Hematopoietic multipotent progenitor cell treated with erythropoietin and hydrocortisone succinate and interleukin-3 and kit ligand, for 4 days (in vitro differentiated cells): Measurements from ENCODE around the gene SLC24A3.
A peak's percentile ranks its signal among the peaks of the same experiment; 100 is the strongest.

ENCODE experiments used
- DNase-seq: peaks from one replicate; pipeline ENCODE4 v3.0.0-alpha.2; 2015

SLC24A3 gene

GRCh38 chr20:19560881-19561480, 348.5 kb downstream of the SLC24A3 start:
- no peak for DNase-seq

- DNase-seq = no peak
Measured at GRCh38 chr20:19562426-19562825, 350.0 kb downstream of the SLC24A3 start.

GRCh38 chr20:19564261-19564660, 351.8 kb downstream of the SLC24A3 start:
- DNase-seq = no peak

GRCh38 chr20:19565736-19566135, 353.3 kb downstream of the SLC24A3 start:
- no peak for DNase-seq

- DNase-seq = peak; percentile 45
Measured at GRCh38 chr20:19566226-19566945, 353.9 kb downstream of the SLC24A3 start.

GRCh38 chr20:19568128-19568527, 355.7 kb downstream of the SLC24A3 start:
- no peak for DNase-seq

GRCh38 chr20:19571996-19572395, 359.6 kb downstream of the SLC24A3 start:
- no peak for DNase-seq

- DNase-seq = no peak
Measured at GRCh38 chr20:19577692-19578091, 365.2 kb downstream of the SLC24A3 start.

GRCh38 chr20:19582782-19583181, 370.3 kb downstream of the SLC24A3 start:
- DNase-seq = no peak

GRCh38 chr20:19583532-19584175, 371.2 kb downstream of the SLC24A3 start:
- DNase-seq = peak; percentile 90

GRCh38 chr20:19588241-19588640, 375.8 kb downstream of the SLC24A3 start:
- DNase-seq = no peak

GRCh38 chr20:19588732-19589131, 376.3 kb downstream of the SLC24A3 start:
- no peak for DNase-seq

- no peak for DNase-seq
Measured at GRCh38 chr20:19589787-19590362, 377.4 kb downstream of the SLC24A3 start.

- DNase-seq = no peak
Measured at GRCh38 chr20:19590382-19590781, 377.9 kb downstream of the SLC24A3 start.

GRCh38 chr20:19593762-19594161, 381.3 kb downstream of the SLC24A3 start:
- DNase-seq = no peak

- DNase-seq = no peak
Measured at GRCh38 chr20:19594896-19595295, 382.5 kb downstream of the SLC24A3 start.

GRCh38 chr20:19598117-19598850, 385.8 kb downstream of the SLC24A3 start:
- DNase-seq = no peak

- DNase-seq = no peak
Measured at GRCh38 chr20:19599200-19599599, 386.8 kb downstream of the SLC24A3 start.

GRCh38 chr20:19600042-19600441, 387.6 kb downstream of the SLC24A3 start:
- DNase-seq = no peak

GRCh38 chr20:19601126-19601810, 388.8 kb downstream of the SLC24A3 start:
- no peak for DNase-seq

- no peak for DNase-seq
Measured at GRCh38 chr20:19602675-19603375, 390.4 kb downstream of the SLC24A3 start.

- DNase-seq = no peak
Measured at GRCh38 chr20:19603376-19603750, 390.9 kb downstream of the SLC24A3 start.
